ENCODE measurements around the gene MLXIPL. TPM values are rescaled to one million over a fixed set of nuclear protein-coding genes. Genes with fewer than 3 reads are reported as not detected.

Gene MLXIPL
- total RNA-seq, 1 experiment from 2014 or later: 0.03 TPM

Other genes with a start within 250 kb of the MLXIPL start
- 1.7 and 2.3 TPM in 2 replicates for gene FZD9, start 190.7 kb downstream of the MLXIPL start, total RNA-seq (2014; rRNA removed; shearing (Covaris generic))
- 71.4 and 79.5 TPM in 2 replicates for gene BAZ1B, start 102.2 kb downstream of the MLXIPL start, total RNA-seq (2014; rRNA removed; shearing (Covaris generic))
- gene BCL7B, start 66.8 kb downstream of the MLXIPL start, total RNA-seq (2014; rRNA removed; shearing (Covaris generic)): 22.9 and 23.0 TPM in 2 replicates
- gene TBL2, start 45.9 kb downstream of the MLXIPL start, total RNA-seq (2014; rRNA removed; shearing (Covaris generic)): 139 and 161 TPM in 2 replicates
- gene VPS37D, start 43.3 kb upstream of the MLXIPL start, total RNA-seq (2014; rRNA removed; shearing (Covaris generic)): 4.3 and 4.6 TPM in 2 replicates
- 4.3 and 4.5 TPM in 2 replicates for gene DNAJC30, start 58.9 kb upstream of the MLXIPL start, total RNA-seq (2014; rRNA removed; shearing (Covaris generic))
- 142 and 181 TPM in 2 replicates for gene BUD23, start 59.1 kb upstream of the MLXIPL start, total RNA-seq (2014; rRNA removed; shearing (Covaris generic))
- 6.7 and 7.0 TPM in 2 replicates for gene STX1A, start 95.1 kb upstream of the MLXIPL start, total RNA-seq (2014; rRNA removed; shearing (Covaris generic))
- gene ABHD11, start 114.3 kb upstream of the MLXIPL start, total RNA-seq (2014; rRNA removed; shearing (Covaris generic)): 27.5 and 31.8 TPM in 2 replicates
- gene CLDN3, start 145.7 kb upstream of the MLXIPL start, total RNA-seq (2014; rRNA removed; shearing (Covaris generic)): not detected in 2 replicates
- not detected in 2 replicates for gene CLDN4, start 206.5 kb upstream of the MLXIPL start, total RNA-seq (2014; rRNA removed; shearing (Covaris generic))
- 1.8 and 2.8 TPM in 2 replicates for gene METTL27, start 218.0 kb upstream of the MLXIPL start, total RNA-seq (2014; rRNA removed; shearing (Covaris generic))
- gene TMEM270, start 236.6 kb upstream of the MLXIPL start, total RNA-seq (2014; rRNA removed; shearing (Covaris generic)): not detected in 2 replicates